H1 (cell line): ENCODE results near the gene COG7. TPM values are rescaled to one million over a fixed set of nuclear protein-coding genes. Genes with fewer than 3 reads are reported as not detected.

Experiments
- CTCF ChIA-PET: fragments of 300-600 bp; sonication (Branson Sonifier 250); formaldehyde crosslinking; loops from one replicate; lab custom pipeline; 2021; ENCODE audit not compliant: partially characterized antibody; lab: Charles Lee
- POLR2A ChIA-PET: fragments of 300-600 bp; sonication (Branson Sonifier 250); formaldehyde crosslinking; loops from one replicate; lab custom pipeline; 2021; ENCODE audit warnings: inconsistent platforms; ENCODE audit not compliant: partially characterized antibody; lab: Charles Lee
- DNase-seq, 2 experiments: peaks; one replicate each; pipeline versions ENCODE4 v3.0.0 to v3.0.0-alpha.2; 2010 to 2022; ENCODE audit warnings: low spot score in 2 of 2, low read depth in 1 of 2, mixed read lengths in 1 of 2
- FAIRE-seq: peaks from 2 replicates; lab custom pipeline; 2011; peaks lifted over from hg19 to GRCh38; lab: Jason Lieb, UNC
- H2AFZ ChIP-seq: 2 replicates; pipeline ENCODE4 v1.8.1; 2012; ENCODE audit warnings: low read length, inconsistent platforms
- H2AK5ac ChIP-seq: 2 replicates; pipeline ENCODE4 v1.6.1; 2013; ENCODE audit warnings: low read depth, low read length
- H2BK120ac ChIP-seq: replicated peaks from 2 replicates; pipeline ENCODE3; 2013; ENCODE audit warnings: low read depth, low read length, inconsistent platforms
- H2BK12ac ChIP-seq: 2 replicates; pipeline ENCODE4 v1.6.1; 2013; ENCODE audit warnings: low read depth, low read length
- H2BK15ac ChIP-seq: 2 replicates; pipeline ENCODE4 v1.6.1; 2013; ENCODE audit warnings: low read length
- H2BK20ac ChIP-seq: 2 replicates; pipeline ENCODE4 v1.6.1; 2013; ENCODE audit warnings: low read length
- H2BK5ac ChIP-seq: 2 replicates; pipeline ENCODE4 v1.6.1; 2013; ENCODE audit warnings: low read depth, low read length
- H3K14ac ChIP-seq: 2 replicates; pipeline ENCODE4 v1.6.1; 2013; ENCODE audit warnings: inconsistent platforms; ENCODE audit not compliant: insufficient read length
- H3K18ac ChIP-seq: 2 replicates; pipeline ENCODE4 v1.6.1; 2013; ENCODE audit warnings: low read length; ENCODE audit errors: extremely low read depth
- H3K23ac ChIP-seq: 2 replicates; pipeline ENCODE4 v1.6.1; 2013; ENCODE audit warnings: inconsistent platforms; ENCODE audit not compliant: insufficient read length
- H3K23me2 ChIP-seq: 2 replicates; pipeline ENCODE4 v1.6.1; 2013; ENCODE audit warnings: low read depth, low read length
- H3K27ac ChIP-seq: 2 replicates; pipeline ENCODE4 v1.6.1; 2011; ENCODE audit warnings: low read depth, low read length, inconsistent platforms
- H3K27me3 ChIP-seq, 4 experiments: replicated peaks in 1 of 4; 1 replicate in 1 of 4; 2 replicates in 3 of 4; pipeline versions ENCODE4 v1.6.1 to v1.8.1; 2011 to 2013; ENCODE audit warnings: low read length in 3 of 4, mild to moderate bottlenecking in 3 of 4, inconsistent platforms in 2 of 4, mixed read lengths in 2 of 4, moderate library complexity in 1 of 4; ENCODE audit not compliant: control insufficient read depth in 3 of 4, insufficient read depth in 3 of 4; ENCODE audit errors: extremely low read depth in 1 of 4
- H3K36me3 ChIP-seq, 4 experiments: 2 replicates each; pipeline versions ENCODE4 v1.6.1 to v1.8.1; 2011 to 2013; ENCODE audit warnings: mild to moderate bottlenecking in 4 of 4, low read length in 3 of 4, moderate library complexity in 2 of 4, control low read depth in 1 of 4, inconsistent platforms in 1 of 4; ENCODE audit not compliant: insufficient read depth in 4 of 4, control insufficient read depth in 2 of 4
- H3K4ac ChIP-seq: replicated peaks from 2 replicates; pipeline ENCODE3; 2013; ENCODE audit warnings: low read length, low read depth, mixed read lengths, inconsistent platforms; ENCODE audit not compliant: insufficient read length
- H3K4me1 ChIP-seq, 4 experiments: replicated peaks in 1 of 4; 1 replicate in 1 of 4; 2 replicates in 3 of 4; pipeline versions ENCODE4 v1.6.1 to v1.8.1; 2011 to 2013; ENCODE audit warnings: low read length in 3 of 4, inconsistent platforms in 2 of 4, mixed read lengths in 1 of 4; ENCODE audit not compliant: insufficient read depth in 4 of 4, control insufficient read depth in 3 of 4
- H3K4me2 ChIP-seq, 2 experiments: 2 replicates each; pipeline versions ENCODE4 v1.6.1 to v1.8.1; 2011 to 2013; ENCODE audit warnings: low read depth in 2 of 2, low read length in 2 of 2, control low read depth in 1 of 2, inconsistent platforms in 1 of 2, mild to moderate bottlenecking in 1 of 2; ENCODE audit not compliant: insufficient read depth in 1 of 2
- H3K4me3 ChIP-seq, 4 experiments: fragments of 200-600, 300-600 bp in 1 of 4; sonication (generic), shearing (Covaris generic), sonication (Bioruptor Twin) in 1 of 4; 2 replicates each; pipeline versions ENCODE4 v1.5.1 to v1.8.1; 2011 to 2016; ENCODE audit warnings: low read length in 4 of 4, low read depth in 3 of 4, control low read depth in 2 of 4, inconsistent platforms in 2 of 4, mild to moderate bottlenecking in 2 of 4, mixed read lengths in 1 of 4, moderate library complexity in 1 of 4; ENCODE audit not compliant: insufficient read depth in 2 of 4; ENCODE audit errors: extremely low read depth in 1 of 4
- H3K56ac ChIP-seq: replicated peaks from 2 replicates; pipeline ENCODE3; 2013; ENCODE audit warnings: low read depth, mild to moderate bottlenecking, mixed read lengths, low read length, inconsistent platforms; ENCODE audit not compliant: insufficient read length
- H3K79me1 ChIP-seq: 2 replicates; pipeline ENCODE4 v1.6.1; 2013; ENCODE audit warnings: low read depth, low read length, control low read depth
- H3K79me2 ChIP-seq, 2 experiments: 2 replicates each; pipeline versions ENCODE4 v1.6.1 to v1.8.1; 2012 to 2013; ENCODE audit warnings: low read length in 2 of 2, mild to moderate bottlenecking in 2 of 2, inconsistent platforms in 1 of 2; ENCODE audit not compliant: insufficient read depth in 2 of 2, control insufficient read depth in 1 of 2
- H3K9ac ChIP-seq, 4 experiments: replicated peaks in 1 of 4; 1 replicate in 1 of 4; 2 replicates in 3 of 4; pipeline versions ENCODE4 v1.6.1 to v1.8.1; 2011 to 2013; ENCODE audit warnings: low read depth in 3 of 4, low read length in 3 of 4, control low read depth in 2 of 4, mild to moderate bottlenecking in 2 of 4, moderate library complexity in 2 of 4, inconsistent platforms in 1 of 4; ENCODE audit errors: extremely low read depth in 1 of 4
- H3K9me3 ChIP-seq, 2 experiments: 2 replicates each; pipeline versions ENCODE4 v1.6.1 to v1.8.1; 2012 to 2013; ENCODE audit warnings: mild to moderate bottlenecking in 2 of 2, moderate library complexity in 2 of 2, control low read depth in 1 of 2, inconsistent platforms in 1 of 2, low read depth in 1 of 2, low read length in 1 of 2, mixed read lengths in 1 of 2; ENCODE audit not compliant: insufficient read depth in 2 of 2
- H4K20me1 ChIP-seq, 2 experiments: replicated peaks in 1 of 2; 2 replicates each; pipeline versions ENCODE3 to v1.8.1; 2011 to 2013; ENCODE audit warnings: inconsistent platforms in 2 of 2, low read length in 2 of 2, mild to moderate bottlenecking in 1 of 2; ENCODE audit not compliant: insufficient read depth in 2 of 2, control insufficient read depth in 1 of 2
- H4K5ac ChIP-seq: 2 replicates; pipeline ENCODE4 v1.6.1; 2013; ENCODE audit warnings: low read length, low read depth, mixed read lengths, inconsistent platforms; ENCODE audit not compliant: insufficient read length
- H4K8ac ChIP-seq: 2 replicates; pipeline ENCODE4 v1.8.0; 2013; ENCODE audit warnings: mild to moderate bottlenecking, moderate library complexity, low read length, inconsistent platforms; ENCODE audit not compliant: insufficient read depth; ENCODE audit errors: extremely low read depth
- H4K91ac ChIP-seq: replicated peaks from 2 replicates; pipeline ENCODE3; 2013; ENCODE audit warnings: low read length, mixed read lengths, inconsistent platforms; ENCODE audit not compliant: insufficient read length
- BACH1 ChIP-seq: IDR thresholded peaks from 2 replicates; pipeline ENCODE4 v1.6.1; 2012; ENCODE audit warnings: low read length, improper control_type of control experiment
- CHD1 ChIP-seq: IDR thresholded peaks from 2 replicates; pipeline ENCODE4 v1.6.1; 2012; ENCODE audit warnings: low read depth, low read length, improper control_type of control experiment
- CREB1 ChIP-seq: IDR thresholded peaks from 2 replicates; pipeline ENCODE4 v1.6.1; 2012; ENCODE audit warnings: inconsistent platforms
- EP300 ChIP-seq, 2 experiments: IDR thresholded peaks; 1 replicate in 1 of 2; 2 replicates in 1 of 2; pipeline ENCODE4 v1.6.1; 2011 to 2012; ENCODE audit warnings: low read depth in 2 of 2, low read length in 2 of 2, mild to moderate bottlenecking in 2 of 2, borderline replicate concordance in 1 of 2, inconsistent platforms in 1 of 2, moderate library complexity in 1 of 2
- EZH2 ChIP-seq: fragments of 200-600 bp; sonication (generic); IDR thresholded peaks from 2 replicates; pipeline ENCODE4 v1.7.1; 2012; ENCODE audit warnings: low read depth, mild to moderate bottlenecking, moderate library complexity, low read length, inconsistent platforms; ENCODE audit not compliant: severe bottlenecking
- GABPA ChIP-seq: IDR thresholded peaks from 2 replicates; pipeline ENCODE4 v1.6.1; 2011; ENCODE audit warnings: mild to moderate bottlenecking, low read length, moderate library complexity, borderline replicate concordance; ENCODE audit not compliant: insufficient read depth
- MAFK ChIP-seq: IDR thresholded peaks from 2 replicates; pipeline ENCODE4 v1.6.1; 2012; ENCODE audit warnings: low read depth, mild to moderate bottlenecking, improper control_type of control experiment, low read length
- POLR2AphosphoS5 ChIP-seq: IDR thresholded peaks from 2 replicates; pipeline ENCODE4 v1.6.1; 2011; ENCODE audit warnings: low read depth, low read length
- RFX5 ChIP-seq: IDR thresholded peaks from 2 replicates; pipeline ENCODE4 v1.6.1; 2011; ENCODE audit warnings: low read depth, low read length, improper control_type of control experiment, borderline replicate concordance
- SIX5 ChIP-seq: IDR thresholded peaks from 2 replicates; pipeline ENCODE4 v1.6.1; 2011; ENCODE audit warnings: mild to moderate bottlenecking, low read depth, low read length
- SP1 ChIP-seq: IDR thresholded peaks from 2 replicates; pipeline ENCODE4 v1.6.1; 2011; ENCODE audit warnings: low read depth, low read length
- WGBS, 2 experiments: shearing (Covaris generic) in 1 of 2; methylation state at CpG; one replicate each; pipeline versions ENCODE4 v1.1.6 to v1.1.7; 2013 to 2015; ENCODE audit warnings: low lambda C conversion rate in 2 of 2, mixed read lengths in 2 of 2, inconsistent platforms in 1 of 2, low coverage in 1 of 2, missing lambda C conversion rate in 1 of 2; ENCODE audit not compliant: insufficient replicate concordance in 2 of 2, insufficient coverage in 1 of 2, insufficient read length in 1 of 2; ENCODE audit errors: extremely low coverage in 1 of 2, missing lambda C conversion rate in 1 of 2; 5-methylcytosine and 5-hydroxymethylcytosine counted together
- polyA plus RNA-seq, 7 experiments: library from polyadenylated mRNA; depleted of rRNA in 3 of 7; stranded (reverse) in 5 of 7; unstranded in 2 of 7; fragments of >200 nt in 5 of 7; fragments of 200-250 nt in 2 of 7; gene quantifications; 1 replicate in 5 of 7; 2 replicates in 1 of 7; 4 replicates in 1 of 7; pipeline versions ENCODE4 v1.2.1 to v1.2.3, GENCODE V29; 2011 to 2013; ENCODE audit warnings: missing spikeins in 2 of 7, mixed read lengths in 2 of 7
- total RNA-seq: library from RNA; stranded (reverse); fragmentation: NEBNext Ultra II Directional; extraction: Animal tissue kit (Norgen Biotek cat#: 25700); gene quantifications from 2 replicates; pipeline ENCODE4 v1.2.1, GENCODE V29; 2021

Gene COG7
- total and polyA plus RNA-seq, 2 of the 8 experiments (the other 6 are each of a cell fraction or from before 2014, with no cell fraction given): 17.2 to 40.4 TPM

DNA sequence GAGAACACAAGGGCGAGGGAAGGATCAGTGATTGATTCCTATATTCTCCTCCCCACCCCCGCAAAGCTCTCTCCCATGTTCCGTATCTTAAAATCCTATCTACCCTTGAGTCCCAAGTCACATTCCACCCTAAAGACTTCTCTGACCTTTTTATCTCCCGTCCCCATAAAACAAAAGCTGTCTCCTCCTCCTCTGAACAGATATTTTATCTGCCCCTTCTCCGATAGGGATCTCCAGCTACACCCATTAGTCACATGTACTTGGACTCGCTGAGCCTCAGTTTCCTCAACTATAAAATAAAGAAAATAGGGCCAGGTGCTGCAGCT lies 44.5 kb upstream of the COG7 start:
- Histone ChIP-seq H3K79me1 (peaks cover 17% of the 10 kb centered on the region; the same call in 1 of the 2 replicates), H3K36me3 (peaks cover 17 to 34% (median 31%) of the 10 kb centered on the region in 4 experiments), H2AK5ac (no peak overlapping the region), H2BK5ac (no peak overlapping the region), H2BK120ac (no peak overlapping the region), H3K9ac (no peak overlapping the region), H3K14ac (no peak overlapping the region), H2AFZ (no peak overlapping the region), H3K23ac (no peak overlapping the region), H2BK12ac (no peak overlapping the region), H3K4me1 (peaks cover 0 to 6% (median 3%) of the 10 kb centered on the region in 4 experiments; a peak in 4 of 7 replicates), H3K4me3 (no peak overlapping the region), H4K8ac (no peak overlapping the region), H3K4ac (no peak overlapping the region), H3K79me2 (peaks cover under 1 to 66% of the 10 kb centered on the region in 2 experiments), H4K91ac (no peak overlapping the region), H3K4me2 (no peak overlapping the region), H2BK20ac (no peak overlapping the region), H3K56ac (no peak overlapping the region), H4K5ac (no peak overlapping the region), H3K9me3 (no peaks in the 10 kb centered on the region), H4K20me1 (peaks cover 25 to 39% of the 10 kb centered on the region in 2 experiments), H3K27ac (no peak overlapping the region), H3K23me2 (no peaks in the 10 kb centered on the region), H3K18ac (no peak overlapping the region), H3K27me3 (no peaks in the 10 kb centered on the region), H2BK15ac (no peak overlapping the region)
- POLR2A ChIA-PET: interaction anchor here (0.6 to 8.6 kb wide), 4 partner anchors 11 to 197 kb away, joined by 3 to 63 read pairs (median 4); partner anchors contain the start of genes COG7 and GGA2
- WGBS, 2 experiments: 90% methylated on average over 6 of the region's 6 CpGs; no CpG with 5 or more reads in 1 of the 2 experiments
- DNase-seq (no peak), FAIRE-seq (no peak)
- no peak for TF ChIP-seq EP300 (IDR thresholded peaks at IDR 0.05; ENCODE audit: borderline replicate concordance in 1 of 2, low read depth in 2 of 2, low read length in 2 of 2)
- no peak for TF ChIP-seq BACH1
- no peak for TF ChIP-seq SIX5
- TF ChIP-seq CHD1: no peak
- no peak for TF ChIP-seq SP1
- TF ChIP-seq GABPA: no peak
- no peak for TF ChIP-seq POLR2AphosphoS5
- no peak for TF ChIP-seq CREB1
- TF ChIP-seq RFX5: no peak
- TF ChIP-seq MAFK: no peak
- TF ChIP-seq EZH2: no peak
- CTCF ChIA-PET: interaction anchor here (1.3 kb wide), 1 partner anchor 64 kb away, joined by 3 read pairs; no protein-coding TSS in a partner anchor
